ENCODE measurements around the gene IDH3G.

Gene IDH3G

DNA sequence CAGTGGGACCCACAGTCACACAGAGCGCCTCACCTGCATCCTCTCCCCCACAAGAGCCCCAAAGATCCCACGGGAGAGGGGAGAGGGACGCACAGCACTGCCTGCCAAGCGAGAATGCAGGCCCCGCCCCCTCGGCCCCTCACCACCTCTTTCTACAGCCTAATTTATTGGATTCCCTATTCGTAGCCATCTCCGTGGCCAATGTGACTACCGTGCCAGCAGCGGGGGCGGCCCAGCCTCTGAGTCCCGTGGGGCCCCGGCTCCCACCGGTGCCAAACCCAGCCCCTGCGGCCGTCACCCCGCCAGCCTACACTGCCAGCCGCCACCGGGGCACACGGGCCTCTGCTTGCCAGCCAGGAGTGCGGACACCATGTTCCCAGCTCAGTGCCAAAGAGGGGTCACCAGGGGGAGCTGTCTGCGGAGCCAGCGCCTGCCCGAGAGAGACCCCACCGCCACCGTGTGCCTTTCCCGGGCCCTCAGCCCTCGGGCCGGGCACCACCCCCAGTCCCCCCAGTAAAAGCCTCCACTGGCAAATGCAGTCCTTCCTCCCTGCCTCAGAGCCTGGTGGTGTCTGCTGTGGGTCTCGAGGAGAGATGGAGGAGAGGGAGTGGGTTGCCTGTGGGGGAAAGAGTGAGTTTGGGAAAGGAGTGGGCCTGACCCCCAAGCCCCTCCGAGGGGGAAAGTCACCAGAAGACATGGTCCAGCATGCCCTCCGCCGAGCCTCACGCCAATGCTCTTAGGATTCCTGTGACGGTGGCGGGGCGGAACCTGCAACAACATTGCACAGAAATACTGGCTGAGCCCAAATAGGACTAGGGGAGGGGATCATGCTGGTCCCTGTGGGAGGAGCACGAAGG is 49.7 kb downstream of the IDH3G start:
- no peak for TF ChIP-seq GATA3 (IDR thresholded peaks at IDR 0.05; ENCODE audit: low read depth, low read length)
- no peak for TF ChIP-seq GATA2 (IDR thresholded peaks at IDR 0.05; ENCODE audit: low read depth, low read length)

DNA sequence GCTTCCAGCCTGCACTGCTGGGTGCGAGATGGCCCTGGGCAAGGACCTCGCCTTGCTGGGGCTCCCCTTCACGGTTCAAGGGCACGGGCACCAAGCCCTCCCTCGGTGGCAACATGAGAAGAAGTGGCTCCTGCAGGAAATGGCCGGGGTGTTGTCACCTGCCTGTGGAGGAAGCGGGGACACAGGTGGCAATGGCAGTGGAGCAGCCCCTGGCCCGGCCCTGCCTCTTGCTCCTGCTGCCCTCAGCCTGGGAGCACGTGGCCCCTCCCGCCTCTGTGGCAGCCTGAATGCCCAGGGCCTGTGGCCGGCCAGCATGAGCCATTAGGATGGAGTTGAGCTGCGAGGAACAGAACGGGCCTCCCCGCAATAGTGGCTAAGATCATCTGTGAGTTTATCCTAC is 52.7 kb downstream of the IDH3G start:
- TF ChIP-seq GATA2 (IDR thresholded peaks at IDR 0.05; ENCODE audit: low read depth, low read length), result no peak
- no peak for TF ChIP-seq GATA3 (IDR thresholded peaks at IDR 0.05; ENCODE audit: low read depth, low read length)

DNA sequence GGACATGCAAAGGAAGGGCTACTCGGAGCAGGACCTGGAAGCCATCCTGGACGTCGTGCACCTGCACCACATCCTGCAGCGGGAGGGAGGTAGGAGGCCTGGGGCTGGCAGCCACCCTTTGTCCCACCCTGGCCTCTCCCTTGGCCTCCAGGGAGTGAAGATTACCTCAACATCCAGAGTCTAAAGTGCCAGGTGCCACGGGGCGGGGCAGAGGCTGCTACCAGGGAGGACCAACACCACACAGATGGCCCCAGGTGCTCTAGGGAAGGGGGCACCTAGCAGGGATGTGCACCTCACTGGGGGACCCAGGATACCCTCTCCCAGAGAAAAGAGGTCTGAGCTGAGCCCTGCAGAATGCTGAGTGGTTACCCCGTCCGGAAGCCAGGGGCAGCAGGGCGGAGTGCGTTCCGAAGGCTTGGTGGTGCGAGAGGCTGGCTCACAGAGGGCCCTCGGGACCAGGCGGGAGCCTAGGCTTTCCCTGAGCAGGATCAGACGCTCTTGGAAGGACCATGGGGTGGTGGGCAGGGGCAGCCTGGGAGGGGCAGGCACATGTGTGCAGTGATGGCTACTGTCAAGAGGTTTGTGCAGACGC is 53.4 kb downstream of the IDH3G start:
- TF ChIP-seq GATA2 (IDR thresholded peaks at IDR 0.05; ENCODE audit: low read depth, low read length), result no peak
- no peak for TF ChIP-seq GATA3 (IDR thresholded peaks at IDR 0.05; ENCODE audit: low read depth, low read length)

DNA sequence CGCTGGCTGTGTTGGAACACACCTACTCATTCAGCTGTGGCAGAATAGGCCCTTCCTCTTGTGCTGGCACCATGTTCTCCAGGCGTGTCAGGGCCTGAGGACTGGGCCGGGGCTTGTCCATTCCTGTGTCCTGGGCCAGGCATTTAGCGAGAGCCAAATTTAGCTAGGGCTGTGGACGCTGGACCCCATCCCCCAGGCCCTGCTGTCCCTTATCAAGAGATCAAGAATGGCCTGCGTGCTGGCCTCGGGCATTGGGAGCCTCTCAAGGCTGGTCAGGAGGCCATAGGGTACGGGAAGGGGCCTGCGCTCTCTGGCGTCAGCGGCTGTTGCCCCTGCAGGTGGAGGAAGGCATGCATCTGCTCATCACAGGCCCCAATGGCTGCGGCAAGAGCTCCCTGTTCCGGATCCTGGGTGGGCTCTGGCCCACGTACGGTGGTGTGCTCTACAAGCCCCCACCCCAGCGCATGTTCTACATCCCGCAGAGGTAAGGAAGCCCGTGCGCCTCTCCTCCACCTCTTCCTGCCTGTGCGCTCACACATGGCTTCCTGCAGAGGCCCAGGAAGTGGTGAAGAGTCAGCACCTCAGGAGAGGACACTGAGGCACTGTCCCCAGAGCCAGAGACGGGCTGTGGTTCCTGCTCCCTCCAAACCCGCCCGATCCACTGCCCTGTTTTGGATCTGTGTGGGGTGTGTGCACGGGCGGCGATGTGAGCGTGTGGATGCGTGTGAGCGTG is 54.3 kb downstream of the IDH3G start:
- TF ChIP-seq GATA2 (IDR thresholded peaks at IDR 0.05; ENCODE audit: low read depth, low read length), result peak; percentile 37; the same call in 1 of the 2 replicates
- TF ChIP-seq GATA3 (IDR thresholded peaks at IDR 0.05; ENCODE audit: low read depth, low read length), result no peak

DNA sequence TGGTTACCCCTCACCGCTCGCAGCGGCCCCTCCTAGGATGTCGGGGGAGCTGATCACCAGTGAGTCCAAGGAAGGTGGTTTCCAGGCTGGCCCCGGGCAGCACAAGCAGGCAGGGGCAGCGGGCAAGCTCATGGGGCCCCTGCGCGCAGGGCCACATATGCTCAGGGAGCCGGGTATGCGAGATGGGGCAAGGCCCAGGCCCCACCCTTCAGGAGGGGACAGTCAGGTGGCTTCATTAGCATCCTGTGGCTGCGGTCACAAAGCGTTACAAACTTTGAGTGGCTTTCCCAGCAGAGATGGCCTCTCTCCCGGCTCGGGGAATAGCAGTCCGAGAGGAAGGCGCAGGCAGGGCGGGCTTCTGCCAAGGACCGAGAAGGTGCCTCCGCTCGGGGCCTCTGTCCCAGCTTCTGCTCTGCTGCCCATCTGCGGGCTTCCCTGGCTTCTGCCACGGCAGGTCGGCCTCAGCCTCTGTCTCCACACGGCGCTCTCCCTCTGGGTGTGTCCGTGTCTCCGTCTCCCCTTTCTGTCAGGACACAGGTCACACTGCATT is 56.0 kb downstream of the IDH3G start:
- TF ChIP-seq GATA2 (IDR thresholded peaks at IDR 0.05; ENCODE audit: low read depth, low read length) (no peak), GATA3 (IDR thresholded peaks at IDR 0.05; ENCODE audit: low read depth, low read length) (no peak)

DNA sequence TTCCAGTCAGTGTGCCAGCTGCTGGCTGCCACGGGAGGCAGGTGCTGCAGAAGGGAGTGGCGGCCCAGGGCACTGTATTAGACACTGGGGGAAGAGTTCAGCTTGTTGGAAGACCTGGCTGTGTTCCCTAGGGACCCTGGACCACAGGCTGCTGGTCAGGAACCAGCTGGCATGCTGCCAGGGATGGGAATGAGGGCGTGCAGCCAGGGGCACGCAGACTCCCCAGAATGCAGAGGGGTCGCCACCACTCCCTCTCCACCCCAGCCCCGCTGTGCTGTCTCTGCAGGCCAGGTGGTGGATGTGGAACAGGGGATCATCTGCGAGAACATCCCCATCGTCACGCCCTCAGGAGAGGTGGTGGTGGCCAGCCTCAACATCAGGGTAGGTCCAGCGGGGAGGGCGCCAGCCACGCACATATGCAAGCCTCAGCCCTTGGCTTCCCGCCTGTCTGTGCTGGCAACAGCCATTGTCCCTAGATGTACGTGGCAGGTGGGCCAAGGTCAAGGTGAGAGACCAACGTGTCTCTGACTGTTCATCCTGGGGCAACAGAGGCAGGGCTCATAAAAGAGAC is 57.2 kb downstream of the IDH3G start:
- no peak for TF ChIP-seq GATA3 (IDR thresholded peaks at IDR 0.05; ENCODE audit: low read depth, low read length)
- no peak for TF ChIP-seq GATA2 (IDR thresholded peaks at IDR 0.05; ENCODE audit: low read depth, low read length)

DNA sequence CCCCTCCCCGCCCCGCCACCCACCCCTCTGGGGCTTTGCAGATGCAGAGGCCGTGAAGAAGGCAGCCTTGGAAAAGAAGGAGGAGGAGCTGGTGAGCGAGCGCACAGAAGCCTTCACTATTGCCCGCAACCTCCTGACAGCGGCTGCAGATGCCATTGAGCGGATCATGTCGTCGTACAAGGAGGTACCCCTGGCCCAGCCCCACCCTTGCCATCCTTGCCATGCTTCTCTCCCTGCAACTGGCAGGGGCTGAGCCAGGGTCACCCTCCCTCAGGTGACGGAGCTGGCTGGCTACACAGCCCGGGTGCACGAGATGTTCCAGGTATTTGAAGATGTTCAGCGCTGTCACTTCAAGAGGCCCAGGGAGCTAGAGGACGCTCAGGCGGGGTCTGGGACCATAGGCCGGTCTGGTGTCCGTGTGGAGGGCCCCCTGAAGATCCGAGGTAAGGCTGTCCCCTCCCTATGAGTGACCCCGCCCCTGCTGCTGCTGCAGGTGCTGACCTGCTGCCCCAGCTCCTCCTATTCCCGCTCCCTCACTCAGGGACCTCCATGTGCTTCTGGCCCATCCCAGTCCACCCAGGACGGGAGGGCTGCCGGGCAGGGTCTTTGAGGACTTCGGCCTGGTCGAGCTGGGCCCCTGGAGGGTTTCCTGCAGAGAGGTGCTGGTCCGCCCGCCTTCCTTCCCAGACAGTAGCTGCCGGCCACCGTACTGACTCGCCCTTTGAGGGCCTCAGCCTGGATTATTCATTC is 57.9 kb downstream of the IDH3G start:
- TF ChIP-seq GATA2 (IDR thresholded peaks at IDR 0.05; ENCODE audit: low read depth, low read length) (no peak), GATA3 (IDR thresholded peaks at IDR 0.05; ENCODE audit: low read depth, low read length) (no peak)
